Activated CD4-positive, alpha-beta T cell treated with anti-CD3 and anti-CD28 coated beads, Interleukin-2, amount 50 U/mL, for 48 hours (primary cell): ENCODE data around the gene CEBPA.

Experiments used
- DNase-seq, 2 experiments: peaks; one replicate each; pipeline ENCODE4 v3.0.0-alpha.2; 2020

The CEBPA gene

DNA sequence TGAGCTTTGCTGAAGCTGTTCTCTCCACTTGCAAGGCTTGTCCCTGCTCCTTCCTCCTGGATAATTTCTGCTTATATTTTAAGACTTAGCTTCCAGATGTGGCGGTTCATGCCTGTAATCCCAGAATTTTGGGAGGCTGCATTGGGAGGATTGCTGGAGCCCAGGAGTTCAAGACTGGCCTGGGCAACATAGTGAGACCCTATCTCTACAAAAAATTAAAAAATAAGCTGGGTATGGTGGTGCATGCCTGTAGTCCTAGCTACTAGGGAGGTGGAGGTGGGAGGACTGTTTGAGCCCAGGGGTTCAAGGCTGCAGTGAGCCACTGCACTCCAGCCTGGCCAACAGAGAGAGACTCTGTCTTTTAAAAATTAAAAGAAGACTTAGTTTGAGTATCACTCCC, 31.6 kb downstream of the CEBPA start:
- DNase-seq = no peak

DNA sequence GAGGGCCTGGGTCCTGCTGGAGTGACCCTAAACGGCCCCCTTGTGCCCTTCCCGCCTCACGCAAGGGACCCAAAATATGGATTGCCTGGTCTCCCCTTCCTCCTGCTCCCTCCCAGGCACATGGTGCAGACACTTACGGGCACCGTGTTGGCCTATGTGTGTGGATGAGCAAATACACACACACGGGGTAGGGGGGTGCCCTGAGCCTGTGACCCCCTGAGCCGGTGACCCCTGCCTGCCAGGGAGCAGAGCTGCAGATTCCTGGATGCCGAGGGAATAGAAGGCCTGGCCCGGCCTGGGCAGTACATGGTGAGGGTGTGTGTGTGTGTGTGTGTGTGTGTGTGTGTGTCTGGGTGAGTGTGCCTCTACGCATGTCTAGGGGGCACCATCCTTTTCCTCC, 33.3 kb downstream of the CEBPA start:
- DNase-seq = no peak

DNA sequence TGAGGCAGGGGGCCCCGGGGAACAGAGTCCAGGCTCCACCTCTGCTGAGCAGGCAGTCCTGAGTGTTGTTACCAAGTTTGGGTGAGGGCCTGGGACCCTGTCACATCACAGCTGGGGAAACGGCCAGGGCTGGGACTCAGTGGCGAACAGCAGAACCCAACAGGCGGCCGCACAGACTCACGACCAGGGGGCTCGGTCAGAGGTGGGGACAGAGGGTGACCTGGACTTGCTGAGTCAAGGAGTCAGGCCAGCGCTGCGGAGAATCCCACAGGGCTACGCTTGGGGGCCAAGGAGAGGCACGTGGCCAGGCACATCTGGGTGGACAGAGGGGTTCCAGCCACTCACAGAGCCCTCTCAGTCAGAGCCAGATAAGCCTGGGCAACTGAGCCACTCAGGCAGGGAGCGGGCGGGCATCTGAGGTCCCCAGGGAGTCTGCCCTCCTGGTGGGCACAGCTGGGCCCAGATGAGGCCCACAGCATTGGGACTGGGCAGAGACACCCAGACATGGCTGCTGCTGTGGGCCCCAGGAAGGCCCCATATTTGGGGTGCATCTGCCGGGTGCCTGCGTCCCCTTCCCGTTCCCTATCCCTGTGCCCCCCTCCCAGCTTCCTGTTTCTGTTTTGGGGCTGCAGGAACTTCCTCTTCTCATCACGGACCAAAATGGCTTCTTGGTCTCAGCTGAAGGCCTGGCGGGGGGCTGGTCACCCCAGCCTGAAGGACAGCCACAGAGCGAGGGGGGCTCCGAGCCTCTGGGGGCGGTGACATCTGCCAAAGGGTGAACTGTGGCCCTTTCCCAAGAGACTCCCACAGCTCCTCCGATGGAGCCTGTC, 34.0 kb downstream of the CEBPA start:
- DNase-seq = no peak

DNA sequence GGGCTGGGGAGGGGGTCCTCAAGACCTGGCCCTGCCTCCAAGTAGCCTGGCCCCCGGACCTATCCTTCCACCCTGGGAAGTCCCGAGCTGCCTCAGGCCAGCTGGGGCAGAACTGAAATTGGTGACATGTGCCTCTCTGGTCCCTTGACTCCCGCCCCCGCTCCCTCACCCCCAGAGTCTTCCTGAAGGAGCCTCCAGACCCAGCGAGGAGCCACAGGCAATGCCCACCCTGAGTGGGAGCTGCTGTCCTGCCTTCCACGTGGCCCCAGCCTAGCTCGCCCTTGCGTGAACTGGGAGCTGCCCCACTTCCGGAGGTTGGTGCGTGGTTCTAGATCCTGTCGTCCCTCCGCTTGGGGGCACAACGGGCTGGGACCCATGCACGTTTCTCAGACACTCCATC, 34.6 kb downstream of the CEBPA start:
- no peak for DNase-seq

DNA sequence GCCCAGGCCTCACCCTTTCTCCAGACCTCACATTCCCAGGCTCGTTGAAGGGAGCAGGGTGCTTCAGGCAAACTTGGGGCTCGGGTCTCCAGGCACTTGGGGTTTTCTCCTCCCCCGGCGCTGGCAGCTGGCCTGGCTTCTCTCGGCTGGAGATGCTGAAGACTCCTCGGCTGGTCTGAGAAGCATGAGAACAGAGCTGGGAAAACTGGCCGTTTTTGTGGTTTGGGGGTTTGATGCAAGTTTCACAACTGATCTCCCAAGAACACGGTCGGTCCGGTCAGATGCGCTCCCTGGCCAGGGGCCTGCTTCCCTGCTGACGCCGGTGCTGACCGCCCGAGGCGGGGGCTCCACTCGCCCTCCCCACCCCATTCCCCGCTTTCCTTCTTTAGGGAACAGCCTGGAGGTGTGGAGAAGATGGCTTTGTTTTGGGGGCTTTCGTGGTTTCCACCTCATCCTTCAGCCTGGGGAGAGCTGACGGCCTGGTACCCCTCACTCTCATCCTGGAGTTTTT, 35.3 kb downstream of the CEBPA start:
- DNase-seq = no peak

DNA sequence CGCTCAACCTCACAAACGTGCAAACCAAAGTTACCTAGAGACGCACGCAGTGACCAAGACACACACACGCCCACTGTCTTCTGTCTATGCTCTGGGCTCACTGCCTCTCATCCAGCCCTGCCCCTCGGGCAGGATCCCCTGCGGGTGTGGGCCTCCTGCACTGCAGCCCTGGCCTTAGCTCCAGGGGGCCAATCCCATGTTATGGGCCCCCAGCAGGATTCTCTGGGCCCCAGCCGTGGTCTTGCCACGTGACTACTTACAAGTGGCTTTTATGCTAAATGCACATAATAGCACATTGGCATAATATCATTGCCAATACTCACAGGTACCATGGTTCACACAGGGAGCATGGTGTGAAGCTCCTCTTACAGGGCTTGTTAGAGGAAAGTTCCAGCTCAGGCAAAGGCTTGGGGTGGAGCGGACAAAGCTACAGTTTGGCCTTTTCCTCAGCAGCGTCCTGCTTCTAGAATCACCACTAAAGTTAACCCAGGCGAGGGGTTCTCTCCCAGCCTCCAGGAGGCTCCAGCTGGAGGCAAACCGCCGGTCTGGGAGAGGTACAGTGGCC, 37.4 kb downstream of the CEBPA start:
- DNase-seq = no peak

DNA sequence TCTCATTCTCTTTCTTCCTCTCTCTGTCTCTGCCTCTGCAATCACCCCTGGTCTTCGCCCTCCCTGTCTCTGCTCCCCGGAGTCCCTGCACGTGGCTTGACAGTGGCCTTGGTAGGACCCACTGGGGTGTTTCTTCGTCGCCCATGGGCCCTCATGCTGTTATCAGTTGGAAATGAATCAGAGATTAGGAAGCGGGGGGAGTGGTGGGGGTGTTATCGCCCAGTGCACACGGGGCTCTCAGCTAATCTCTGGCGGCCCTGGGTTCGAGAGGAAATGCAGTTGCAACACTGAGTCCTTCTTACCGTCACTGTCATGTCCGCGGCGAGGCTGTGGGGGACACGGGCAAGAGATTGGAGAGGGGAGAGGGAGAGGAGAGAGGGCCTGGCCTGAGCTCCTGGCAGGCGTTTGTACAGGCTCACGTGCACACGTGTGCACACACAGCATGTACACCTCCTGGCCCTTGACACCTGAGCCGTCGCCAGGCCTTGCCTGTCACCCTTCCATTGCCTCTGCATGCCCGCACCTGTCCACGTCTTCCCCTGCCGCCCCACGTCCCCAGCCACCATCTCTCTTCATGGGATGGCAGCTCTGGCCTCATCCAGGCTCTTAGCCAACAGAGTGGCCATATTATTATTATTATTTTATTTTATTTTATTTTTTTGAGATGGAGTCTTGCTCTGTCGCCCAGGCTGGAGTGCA, 38.9 kb downstream of the CEBPA start:
- no peak for DNase-seq

DNA sequence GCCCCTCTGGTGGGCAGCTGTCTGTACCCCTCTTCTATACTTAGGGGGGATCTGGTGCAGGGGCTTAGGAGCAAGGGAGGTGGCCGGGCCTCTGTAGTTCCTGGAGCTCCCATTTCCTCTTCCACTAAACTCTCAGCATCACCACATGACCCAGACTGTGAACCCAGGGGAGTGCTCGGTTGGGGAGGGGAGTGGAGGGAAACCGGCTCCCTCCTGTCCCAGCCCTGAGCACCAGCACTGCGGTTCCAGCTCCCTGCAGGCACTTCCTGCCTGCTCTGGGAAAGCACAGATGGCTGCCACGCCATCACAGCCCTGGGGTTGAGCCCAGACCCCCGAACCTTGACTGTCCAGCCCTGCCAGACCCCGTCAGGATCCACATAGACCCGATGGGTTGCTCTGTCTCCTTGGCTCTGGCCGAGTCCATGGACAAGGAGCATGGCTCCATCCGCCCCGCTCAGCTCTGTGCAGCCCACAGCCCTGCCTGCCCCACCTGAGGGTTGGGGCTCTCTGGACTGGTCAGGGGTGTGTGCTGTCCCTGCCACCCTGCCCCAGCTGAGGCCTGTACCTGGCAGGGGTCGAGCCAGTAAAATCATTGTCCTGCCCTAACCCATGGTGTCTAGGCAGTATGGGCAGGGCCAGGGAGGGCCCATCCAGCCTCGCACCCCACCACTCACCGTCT, 40.7 kb downstream of the CEBPA start:
- no peak for DNase-seq

DNA sequence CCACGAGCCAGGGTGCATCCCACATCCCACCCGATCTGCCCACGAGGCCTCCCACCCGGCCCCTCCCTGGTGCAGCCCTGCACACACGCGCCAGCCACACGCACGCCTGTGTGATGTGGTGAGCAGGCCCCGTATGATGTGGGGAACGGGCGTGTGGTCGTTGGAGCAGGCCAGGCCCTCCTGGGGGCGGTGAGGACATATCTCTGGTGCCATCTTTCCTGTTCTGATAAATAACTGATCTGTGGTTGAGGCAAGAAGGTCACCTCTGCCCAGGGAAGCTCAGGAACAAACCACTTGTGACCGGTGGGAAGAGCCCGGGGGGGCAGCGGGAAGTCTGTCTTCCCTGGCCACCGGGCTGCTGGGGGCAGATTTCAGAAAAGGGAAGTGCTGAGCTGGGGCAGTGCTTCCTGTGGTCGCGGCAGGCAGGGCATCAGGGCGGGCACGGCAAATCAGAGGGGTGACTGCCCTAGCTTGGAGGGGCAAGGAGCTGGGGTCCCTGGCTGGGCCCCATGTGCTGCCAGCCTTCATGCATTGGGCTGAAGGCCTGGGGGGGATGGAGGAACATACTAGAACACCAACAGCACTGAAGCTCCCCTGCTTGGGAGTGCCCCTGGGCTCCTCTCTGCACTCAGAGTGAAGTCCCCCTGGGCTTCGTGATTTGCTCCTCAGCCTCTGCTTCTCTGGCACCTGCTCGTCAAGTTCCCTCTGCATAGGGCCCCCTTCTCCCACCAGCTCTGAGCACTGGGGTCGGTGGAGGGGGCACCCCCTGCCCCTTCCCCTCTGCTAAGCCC, 41.5 kb downstream of the CEBPA start:
- no peak for DNase-seq

DNA sequence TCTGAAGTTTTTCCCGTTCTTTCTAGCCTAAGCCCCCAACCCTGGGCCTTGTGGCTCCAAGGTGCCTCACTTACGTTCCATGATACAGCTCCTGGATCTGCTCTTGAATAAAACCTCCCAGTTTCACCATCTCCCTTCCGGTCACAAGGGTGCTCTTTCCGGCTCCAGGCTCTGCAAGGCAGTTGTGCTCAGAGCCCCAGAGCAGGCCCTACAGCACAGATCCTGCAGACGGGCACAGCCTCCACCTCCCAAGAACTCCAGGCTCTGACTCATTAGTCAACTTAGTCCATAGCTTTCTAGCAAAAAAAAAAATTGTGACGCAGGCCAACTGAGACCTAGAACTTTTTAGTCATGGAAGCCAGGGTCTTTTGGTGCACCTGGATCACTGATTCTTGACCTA, 42.8 kb downstream of the CEBPA start:
- no peak for DNase-seq

DNA sequence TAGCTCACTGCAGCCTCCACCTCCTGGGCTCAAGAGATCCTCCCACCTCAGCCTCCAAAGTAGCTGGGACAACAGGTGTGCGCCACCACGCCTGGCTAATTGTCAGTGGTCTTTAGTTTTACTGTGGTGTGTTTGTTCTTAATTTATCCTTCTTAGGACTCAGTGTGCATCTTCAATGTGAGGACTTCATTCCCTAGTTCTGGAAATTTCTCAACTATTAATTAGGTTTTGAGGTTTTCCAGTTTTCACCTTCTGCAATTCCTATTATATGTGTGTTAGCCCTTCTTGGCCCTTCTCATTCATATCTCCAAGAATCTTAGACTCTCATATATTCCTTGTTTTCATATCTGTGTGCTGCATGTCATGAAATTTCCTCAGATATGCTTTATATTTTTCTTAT, 44.5 kb downstream of the CEBPA start:
- DNase-seq = no peak

DNA sequence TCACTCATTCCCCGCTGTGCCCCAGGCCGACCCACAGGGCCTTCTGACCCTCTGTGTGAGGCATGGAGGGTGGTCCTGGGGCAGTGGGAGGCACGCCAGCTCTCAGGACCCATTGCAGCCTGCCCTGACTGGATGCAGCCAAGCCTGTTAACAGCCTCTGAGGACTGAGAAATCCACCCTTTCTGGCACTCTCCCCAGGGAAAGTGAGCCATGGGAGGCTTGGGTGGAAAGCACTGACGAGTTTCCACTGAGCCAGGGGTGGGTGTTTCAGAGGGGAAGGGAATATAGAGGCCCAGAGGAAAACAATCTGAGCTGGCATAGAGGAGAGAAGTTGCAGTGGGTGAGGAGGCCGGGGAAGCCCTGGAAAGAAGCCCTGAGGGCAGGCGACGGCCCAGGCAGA, 46.1 kb downstream of the CEBPA start:
- no peak for DNase-seq

DNA sequence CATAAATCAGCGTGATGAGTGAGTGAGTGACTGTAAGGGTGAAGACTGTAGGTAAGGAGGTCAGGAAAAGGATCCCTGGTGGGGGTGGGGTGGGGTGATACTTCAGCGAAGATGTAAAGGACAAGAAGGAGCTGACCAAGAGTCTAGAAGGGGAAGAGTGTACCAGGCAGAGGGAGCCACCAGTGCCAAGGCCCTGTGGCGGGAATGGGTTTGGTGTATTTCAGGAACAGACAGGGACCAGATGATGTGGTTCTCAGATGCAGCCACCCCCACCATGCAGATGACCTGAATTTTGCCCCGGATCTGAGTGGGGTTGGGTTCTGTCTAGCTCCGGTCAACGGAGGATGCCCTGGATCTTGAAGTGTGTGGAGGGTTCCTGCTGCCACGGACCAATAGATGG, 46.6 kb downstream of the CEBPA start:
- DNase-seq = no peak

DNA sequence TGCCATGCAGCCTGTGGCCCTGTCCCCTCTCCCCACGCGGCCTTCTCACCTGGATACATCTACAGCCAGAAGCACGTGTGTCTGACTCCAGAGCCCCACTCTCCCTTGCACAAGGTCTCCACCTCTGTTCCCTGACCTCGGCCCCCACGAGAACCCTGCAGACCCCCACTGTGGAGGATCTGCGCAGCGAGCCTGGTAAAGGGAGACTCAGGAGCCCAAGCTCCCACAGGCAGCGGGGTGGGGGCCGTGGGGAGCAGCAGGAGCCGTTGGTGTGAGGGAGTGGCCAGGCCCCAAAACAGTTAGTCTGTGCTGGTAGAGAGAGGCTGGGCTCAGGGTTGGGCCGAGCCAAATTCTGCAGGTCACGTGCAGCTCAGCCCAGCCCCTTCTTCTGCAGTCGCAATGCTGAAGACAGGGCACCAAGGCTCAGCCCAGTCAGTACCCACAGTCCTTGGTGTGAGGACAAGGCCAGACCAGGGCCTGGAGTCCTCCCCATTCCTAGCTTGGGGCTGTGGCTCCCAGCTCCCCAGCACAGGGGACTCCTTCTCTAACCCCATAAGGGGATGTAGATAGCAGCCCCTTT, 48.0 kb downstream of the CEBPA start:
- DNase-seq = no peak

DNA sequence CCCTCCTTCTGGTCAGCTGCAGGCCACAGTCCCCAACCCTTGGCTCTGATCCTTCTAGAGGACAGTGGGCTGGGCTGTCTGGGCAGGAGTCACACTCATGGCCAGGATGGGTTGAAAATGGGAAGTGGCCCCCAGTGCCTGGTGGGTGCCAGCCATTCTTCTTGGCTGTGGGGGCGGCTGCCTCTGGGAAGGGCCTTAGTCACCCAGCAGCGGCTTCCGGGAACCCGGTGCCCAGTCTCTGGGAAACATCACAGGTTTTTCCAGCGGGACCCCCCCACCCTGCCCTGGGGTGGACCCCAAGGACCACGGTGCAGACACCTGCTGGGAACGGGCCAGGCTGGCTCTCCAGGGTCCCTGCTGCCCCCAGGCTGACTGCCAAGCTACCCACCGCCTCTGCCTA, 49.4 kb downstream of the CEBPA start:
- DNase-seq = no peak

DNA sequence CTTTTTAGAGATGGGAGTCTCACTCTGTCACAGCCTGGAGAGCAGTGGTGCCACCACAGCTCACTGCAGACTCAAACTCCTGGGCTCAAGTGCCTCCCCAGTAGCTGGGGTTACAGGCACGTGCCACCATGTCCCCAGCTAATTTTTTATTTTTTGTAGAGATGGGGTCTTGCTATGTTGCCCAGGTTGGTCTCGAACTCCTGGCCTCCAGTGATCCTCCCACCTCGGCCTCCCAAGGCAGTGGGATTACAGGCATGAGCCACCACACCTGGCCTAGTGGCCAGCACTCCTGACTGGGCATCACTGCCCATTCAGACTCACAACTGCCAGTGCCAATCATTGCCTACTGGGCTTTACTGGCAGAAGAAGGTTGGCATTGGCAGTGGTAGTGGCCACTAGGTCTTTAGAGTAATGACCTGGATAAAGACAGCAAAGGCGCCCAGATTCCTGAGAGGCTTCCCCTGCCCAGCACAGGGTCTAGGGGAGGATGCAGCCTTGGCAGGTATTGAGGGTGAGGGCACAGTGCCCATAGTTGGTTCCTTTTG, 49.8 kb downstream of the CEBPA start:
- DNase-seq = no peak

DNA sequence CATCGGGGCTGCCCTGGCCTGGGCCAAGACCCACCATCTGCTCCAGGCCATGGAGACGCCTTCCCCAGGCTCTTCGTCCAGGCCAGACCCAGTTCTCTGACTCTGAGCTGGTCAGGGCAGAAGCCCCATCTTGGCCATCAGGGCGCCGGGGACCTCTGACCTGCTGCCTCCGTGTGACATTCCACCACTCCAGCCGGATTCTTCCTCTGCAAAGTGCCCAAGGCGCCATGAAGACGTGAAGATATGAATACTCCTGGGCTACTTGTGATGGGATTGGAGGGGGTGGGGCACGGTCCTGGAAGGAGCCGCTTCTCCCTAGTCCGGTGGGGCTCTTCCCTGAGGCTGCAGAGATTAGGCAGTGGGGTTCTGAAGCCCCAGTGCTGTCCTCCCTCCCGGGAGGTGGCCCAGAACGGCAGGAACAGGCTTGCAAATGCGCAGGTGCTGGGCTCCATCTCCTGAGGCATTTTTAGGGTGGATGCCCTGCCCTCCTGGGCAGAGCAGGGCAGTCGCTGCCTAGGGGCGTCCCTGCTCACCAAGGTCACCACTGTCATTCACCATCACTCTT, 50.7 kb downstream of the CEBPA start:
- no peak for DNase-seq

DNA sequence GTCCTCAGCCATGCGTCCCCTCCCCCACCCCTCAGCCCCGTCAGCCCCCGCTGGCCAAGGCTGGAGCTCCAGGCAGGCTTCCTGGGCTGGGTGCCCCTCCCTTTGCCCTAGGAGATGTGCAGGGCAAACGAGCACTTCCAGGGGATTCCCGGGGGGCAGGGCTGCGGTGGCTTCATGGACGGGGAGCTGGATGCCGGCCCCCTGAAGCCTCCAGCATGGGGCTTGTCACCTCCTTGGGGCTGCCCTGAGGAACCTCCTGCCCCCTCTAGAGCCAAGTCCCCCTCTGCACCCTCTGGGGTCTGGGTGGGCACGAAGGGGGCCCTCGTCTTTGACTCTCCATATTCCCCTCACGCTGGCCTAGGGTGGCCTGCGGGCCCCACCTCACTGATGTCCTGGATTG, 51.3 kb downstream of the CEBPA start:
- DNase-seq = no peak

DNA sequence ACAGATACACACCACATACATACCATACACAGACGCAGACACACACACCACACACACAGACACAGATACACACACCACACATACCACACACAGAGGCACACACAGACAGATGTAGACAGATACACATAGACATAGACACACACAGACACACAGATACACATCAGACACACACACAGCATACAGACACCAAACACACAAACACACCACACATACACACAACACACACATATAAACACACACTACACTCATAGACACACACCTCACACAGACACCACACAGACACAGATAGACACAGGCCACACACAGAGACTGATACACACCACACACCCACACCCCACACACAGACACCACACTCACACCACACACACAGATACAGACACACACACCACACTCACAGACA, 51.8 kb downstream of the CEBPA start:
- no peak for DNase-seq
